ENCODE data around the gene TBCCD1. TPM values are rescaled to one million over a fixed set of nuclear protein-coding genes. Genes with fewer than 3 reads are reported as not detected.

TBCCD1 gene
- total RNA-seq, 1 experiment from 2014 or later, result 14.5 TPM

DNA sequence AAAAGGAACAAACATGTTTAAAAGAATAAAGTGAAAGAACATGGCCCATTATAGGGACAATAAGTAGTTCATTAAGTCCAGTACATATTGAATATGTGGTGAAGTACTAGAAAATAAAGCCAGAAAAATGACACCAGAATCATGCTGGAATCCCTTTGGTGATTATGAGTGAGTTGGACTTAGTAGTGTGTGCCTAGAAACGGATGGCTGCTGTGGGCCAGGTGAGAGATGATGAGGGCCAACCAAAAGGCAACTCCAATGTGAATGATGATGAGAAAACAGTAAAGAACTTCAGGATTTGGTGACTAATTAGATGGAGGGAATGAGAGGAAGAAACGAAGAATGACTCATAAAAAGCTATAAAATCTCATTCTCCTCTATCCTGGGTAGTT is 26.3 kb downstream of the TBCCD1 start:
- Histone ChIP-seq H3K27me3 (ENCODE audit: control insufficient read depth, insufficient read depth, low read length) (no peaks in the 10 kb centered on the region), H3K4me3 (ENCODE audit: low read depth in 2 of 2, low read length in 2 of 2) (no peak overlapping the region), H3K36me3 (ENCODE audit: control insufficient read depth, insufficient read depth, low read length) (peaks cover 11% of the 10 kb centered on the region; the same call in 1 of the 2 replicates), H3K27ac (ENCODE audit: low read length) (no peak overlapping the region), H3K9me3 (ENCODE audit: control insufficient read depth, insufficient read depth, low read depth, low read length) (no peaks in the 10 kb centered on the region), H3K4me1 (ENCODE audit: control insufficient read depth, insufficient read depth, low read length) (no peaks in the 10 kb centered on the region)
- BruUV-seq (replicated peaks), result no TSS peak
- intact Hi-C loops (cut with micrococcal nuclease; ENCODE audit: unreplicated experiment), result loop anchor here (1.0 kb wide), 1 partner anchor 282 kb away; no protein-coding TSS in a partner anchor
- in situ Hi-C loops (cut with HindIII; ENCODE audit: low pct_unique_long_range_greater_than_20kb, low sequenced_read_pairs), result no loop called here
- ATAC-seq (peak; percentile 12; the same call in 1 of the 2 replicates), DNase-seq (ENCODE audit: low read depth, low spot score) (no peak)
- POLR2A ChIA-PET, result interaction anchor here (0.5 to 0.7 kb wide), 3 partner anchors 91 to 132 kb away, joined by 3 read pairs; no protein-coding TSS in a partner anchor
- CTCF ChIA-PET, result interaction anchor here (0.5 to 2.4 kb wide), 10 partner anchors 8 to 597 kb away, joined by 3 to 13 read pairs (median 4); partner anchors contain the start of gene DNAJB11
- no peak for TF ChIP-seq POLR2AphosphoS5 (IDR thresholded peaks at IDR 0.05; ENCODE audit: low read depth, low read length)
- TF ChIP-seq, protein P1, sequence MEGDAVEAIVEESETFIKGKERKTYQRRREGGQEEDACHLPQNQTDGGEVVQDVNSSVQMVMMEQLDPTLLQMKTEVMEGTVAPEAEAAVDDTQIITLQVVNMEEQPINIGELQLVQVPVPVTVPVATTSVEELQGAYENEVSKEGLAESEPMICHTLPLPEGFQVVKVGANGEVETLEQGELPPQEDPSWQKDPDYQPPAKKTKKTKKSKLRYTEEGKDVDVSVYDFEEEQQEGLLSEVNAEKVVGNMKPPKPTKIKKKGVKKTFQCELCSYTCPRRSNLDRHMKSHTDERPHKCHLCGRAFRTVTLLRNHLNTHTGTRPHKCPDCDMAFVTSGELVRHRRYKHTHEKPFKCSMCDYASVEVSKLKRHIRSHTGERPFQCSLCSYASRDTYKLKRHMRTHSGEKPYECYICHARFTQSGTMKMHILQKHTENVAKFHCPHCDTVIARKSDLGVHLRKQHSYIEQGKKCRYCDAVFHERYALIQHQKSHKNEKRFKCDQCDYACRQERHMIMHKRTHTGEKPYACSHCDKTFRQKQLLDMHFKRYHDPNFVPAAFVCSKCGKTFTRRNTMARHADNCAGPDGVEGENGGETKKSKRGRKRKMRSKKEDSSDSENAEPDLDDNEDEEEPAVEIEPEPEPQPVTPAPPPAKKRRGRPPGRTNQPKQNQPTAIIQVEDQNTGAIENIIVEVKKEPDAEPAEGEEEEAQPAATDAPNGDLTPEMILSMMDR (IDR thresholded peaks at IDR 0.05), result peak; percentile 49

DNA sequence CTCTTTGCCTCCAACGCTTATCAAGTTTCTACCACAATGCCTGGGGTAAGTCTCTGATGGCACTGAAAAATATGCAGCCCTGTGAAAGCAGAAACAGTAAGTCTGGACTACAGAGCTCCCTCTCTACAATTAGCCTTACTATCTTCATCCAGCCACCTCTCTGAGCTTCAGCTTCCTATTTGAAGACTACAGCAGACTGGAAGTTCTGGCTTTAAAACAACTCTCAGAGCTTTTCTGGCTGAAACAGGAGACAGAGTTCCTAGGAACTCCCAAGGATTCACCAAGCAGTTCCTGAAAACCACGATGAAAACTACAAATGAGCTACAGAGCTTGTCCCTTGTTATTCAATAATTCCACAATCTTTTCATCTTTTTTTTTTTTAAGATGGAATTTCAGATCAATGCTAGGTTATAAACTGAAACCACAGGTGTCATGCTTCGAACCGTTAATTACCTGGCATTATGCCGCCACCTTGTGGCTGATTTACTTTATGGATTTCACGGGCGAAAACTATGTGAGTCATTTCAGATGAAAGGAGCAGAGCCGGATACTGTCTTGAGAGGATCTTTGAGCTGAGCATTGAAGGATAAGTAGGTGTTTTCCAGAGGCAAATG is 26.8 kb downstream of the TBCCD1 start:
- TF ChIP-seq POLR2AphosphoS5 (IDR thresholded peaks at IDR 0.05; ENCODE audit: low read depth, low read length) (no peak), SIN3A (IDR thresholded peaks at IDR 0.05; ENCODE audit: borderline replicate concordance, insufficient read depth, low read depth, low read length) (no peak), TCF7L2 (IDR thresholded peaks at IDR 0.05; ENCODE audit: low read depth, low read length) (peak; percentile 85)
- TF ChIP-seq, protein P2, sequence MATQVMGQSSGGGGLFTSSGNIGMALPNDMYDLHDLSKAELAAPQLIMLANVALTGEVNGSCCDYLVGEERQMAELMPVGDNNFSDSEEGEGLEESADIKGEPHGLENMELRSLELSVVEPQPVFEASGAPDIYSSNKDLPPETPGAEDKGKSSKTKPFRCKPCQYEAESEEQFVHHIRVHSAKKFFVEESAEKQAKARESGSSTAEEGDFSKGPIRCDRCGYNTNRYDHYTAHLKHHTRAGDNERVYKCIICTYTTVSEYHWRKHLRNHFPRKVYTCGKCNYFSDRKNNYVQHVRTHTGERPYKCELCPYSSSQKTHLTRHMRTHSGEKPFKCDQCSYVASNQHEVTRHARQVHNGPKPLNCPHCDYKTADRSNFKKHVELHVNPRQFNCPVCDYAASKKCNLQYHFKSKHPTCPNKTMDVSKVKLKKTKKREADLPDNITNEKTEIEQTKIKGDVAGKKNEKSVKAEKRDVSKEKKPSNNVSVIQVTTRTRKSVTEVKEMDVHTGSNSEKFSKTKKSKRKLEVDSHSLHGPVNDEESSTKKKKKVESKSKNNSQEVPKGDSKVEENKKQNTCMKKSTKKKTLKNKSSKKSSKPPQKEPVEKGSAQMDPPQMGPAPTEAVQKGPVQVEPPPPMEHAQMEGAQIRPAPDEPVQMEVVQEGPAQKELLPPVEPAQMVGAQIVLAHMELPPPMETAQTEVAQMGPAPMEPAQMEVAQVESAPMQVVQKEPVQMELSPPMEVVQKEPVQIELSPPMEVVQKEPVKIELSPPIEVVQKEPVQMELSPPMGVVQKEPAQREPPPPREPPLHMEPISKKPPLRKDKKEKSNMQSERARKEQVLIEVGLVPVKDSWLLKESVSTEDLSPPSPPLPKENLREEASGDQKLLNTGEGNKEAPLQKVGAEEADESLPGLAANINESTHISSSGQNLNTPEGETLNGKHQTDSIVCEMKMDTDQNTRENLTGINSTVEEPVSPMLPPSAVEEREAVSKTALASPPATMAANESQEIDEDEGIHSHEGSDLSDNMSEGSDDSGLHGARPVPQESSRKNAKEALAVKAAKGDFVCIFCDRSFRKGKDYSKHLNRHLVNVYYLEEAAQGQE (IDR thresholded peaks at IDR 0.05; ENCODE audit: insufficient read depth in 1 of 2, low read depth in 2 of 2, low read length in 1 of 2), result no peak
- TF ChIP-seq, protein P1 (IDR thresholded peaks at IDR 0.05), result peak; percentile 83
- Histone ChIP-seq H3K4me1 (ENCODE audit: control insufficient read depth, insufficient read depth, low read length) (no peaks in the 10 kb centered on the region), H3K27me3 (ENCODE audit: control insufficient read depth, insufficient read depth, low read length) (no peaks in the 10 kb centered on the region), H3K36me3 (ENCODE audit: control insufficient read depth, insufficient read depth, low read length) (peaks cover 8% of the 10 kb centered on the region; the same call in 1 of the 2 replicates), H3K9me3 (ENCODE audit: control insufficient read depth, insufficient read depth, low read depth, low read length) (no peaks in the 10 kb centered on the region), H3K4me3 (ENCODE audit: low read depth in 2 of 2, low read length in 2 of 2) (no peak overlapping the region), H3K27ac (ENCODE audit: low read length) (no peak overlapping the region)
- ChIA-PET CTCF (interaction anchor here (0.5 to 2.4 kb wide), 13 partner anchors 9 to 597 kb away, joined by 3 to 13 read pairs (median 4); partner anchors contain the start of gene DNAJB11), POLR2A (interaction anchor here (0.5 to 0.7 kb wide), 2 partner anchors 91 to 132 kb away, joined by 3 read pairs; no protein-coding TSS in a partner anchor)
- DNase-seq (ENCODE audit: low read depth, low spot score) (peak; percentile 72), ATAC-seq (peak; percentile 93)
- in situ Hi-C loops (cut with HindIII; ENCODE audit: low pct_unique_long_range_greater_than_20kb, low sequenced_read_pairs), result no loop called here
- intact Hi-C loops (cut with micrococcal nuclease; ENCODE audit: unreplicated experiment), result loop anchor here (1.0 kb wide), 1 partner anchor 281 kb away; no protein-coding TSS in a partner anchor
- BruUV-seq (replicated peaks), result no TSS peak

Data from Panc1 (cell line).